Endothelial cell of umbilical vein (primary cell): Measurements from ENCODE around the gene LRRC14B. TPM values are rescaled to one million over a fixed set of nuclear protein-coding genes. Genes with fewer than 3 reads are reported as not detected.

ENCODE experiments used
- BruUV-seq: library from RNA; stranded (reverse); fragments of 400-500 nt; replicated peaks from 2 replicates; lab custom pipeline; 2021; lab: Mats Ljungman, UMichigan
- CTCF ChIA-PET: fragments of 300-600, 350-600 bp; sonication (Branson Sonifier 250); formaldehyde crosslinking; loops from one replicate; lab custom pipeline; 2021; ENCODE audit warnings: antibody characterized with exemption, inconsistent platforms; lab: Charles Lee
- POLR2A ChIA-PET: fragments of 300-600, 350-600 bp; sonication (Branson Sonifier 250); formaldehyde crosslinking; loops from one replicate; lab custom pipeline; 2021; ENCODE audit warnings: antibody characterized with exemption, inconsistent platforms; lab: Charles Lee
- DNase-seq: peaks from one replicate; pipeline ENCODE4 v3.0.0-alpha.2; 2011; ENCODE audit warnings: low read depth, low spot score
- FAIRE-seq: peaks from 2 replicates; lab custom pipeline; 2011; peaks lifted over from hg19 to GRCh38; lab: Jason Lieb, UNC
- H2AFZ ChIP-seq: 2 replicates; pipeline ENCODE4 v1.6.0; 2012; ENCODE audit warnings: low read depth, low read length, control low read depth, inconsistent platforms
- H3K27ac ChIP-seq: 2 replicates; pipeline ENCODE4 v1.5.1; 2011; ENCODE audit warnings: low read depth, mild to moderate bottlenecking, control low read depth, low read length, moderate library complexity; ENCODE audit not compliant: insufficient read depth
- H3K27me3 ChIP-seq, 2 experiments: 2 replicates each; pipeline versions ENCODE4 v1.6.0 to v1.6.1; 2011; ENCODE audit warnings: low read length in 2 of 2, mixed read lengths in 1 of 2; ENCODE audit not compliant: control insufficient read depth in 2 of 2, insufficient read depth in 2 of 2
- H3K36me3 ChIP-seq, 2 experiments: 2 replicates in 1 of 2; 3 replicates in 1 of 2; pipeline ENCODE4 v1.5.1; 2011; ENCODE audit warnings: low read length in 2 of 2, mild to moderate bottlenecking in 1 of 2, moderate library complexity in 1 of 2; ENCODE audit not compliant: control insufficient read depth in 2 of 2, insufficient read depth in 2 of 2; ENCODE audit errors: extremely low read depth in 1 of 2
- H3K4me1 ChIP-seq: 3 replicates; pipeline ENCODE4 v1.5.1; 2011; ENCODE audit warnings: mild to moderate bottlenecking, low read length; ENCODE audit not compliant: control insufficient read depth, insufficient read depth; ENCODE audit errors: extremely low read depth
- H3K4me2 ChIP-seq: 2 replicates; pipeline ENCODE4 v1.6.1; 2011; ENCODE audit warnings: low read length, control low read depth, mixed read lengths; ENCODE audit not compliant: insufficient read depth
- H3K4me3 ChIP-seq, 3 experiments: fragments of 200-600 bp in 1 of 3; sonication (generic), shearing (Covaris generic) in 1 of 3; replicated peaks in 1 of 3; 2 replicates each; pipeline ENCODE4 v1.5.1; 2011 to 2016; ENCODE audit warnings: control low read depth in 3 of 3, low read length in 3 of 3, mild to moderate bottlenecking in 2 of 3, inconsistent platforms in 1 of 3, low read depth in 1 of 3, moderate library complexity in 1 of 3; ENCODE audit not compliant: insufficient read depth in 1 of 3
- H3K79me2 ChIP-seq: 2 replicates; pipeline ENCODE4 v1.6.0; 2012; ENCODE audit warnings: low read length, inconsistent platforms; ENCODE audit not compliant: control insufficient read depth, insufficient read depth
- H3K9ac ChIP-seq: replicated peaks from 2 replicates; pipeline ENCODE3; 2011; ENCODE audit warnings: low read length, control low read depth; ENCODE audit not compliant: insufficient read depth; ENCODE audit errors: extremely low read depth
- H3K9me1 ChIP-seq: replicated peaks from 3 replicates; pipeline ENCODE4 v1.6.0; 2011; ENCODE audit warnings: mild to moderate bottlenecking, low read length; ENCODE audit not compliant: control insufficient read depth, insufficient read depth; ENCODE audit errors: extremely low read depth
- H3K9me3 ChIP-seq: replicated peaks from 2 replicates; pipeline ENCODE4 v1.5.1; 2012; ENCODE audit warnings: low read length, inconsistent platforms; ENCODE audit not compliant: control insufficient read depth, insufficient read depth
- H4K20me1 ChIP-seq: replicated peaks from 2 replicates; pipeline ENCODE3; 2011; ENCODE audit warnings: mild to moderate bottlenecking, low read length; ENCODE audit not compliant: control insufficient read depth, insufficient read depth; ENCODE audit errors: extremely low read depth
- CTCF ChIP-seq, 2 donors: IDR thresholded peaks; 1 replicate in 1 of 2; 2 replicates in 1 of 2; pipeline ENCODE4 v1.5.1; 2011; ENCODE audit warnings: low read length in 2 of 2, mild to moderate bottlenecking in 2 of 2, moderate library complexity in 2 of 2, control low read depth in 1 of 2, inconsistent platforms in 1 of 2, low read depth in 1 of 2; ENCODE audit not compliant: insufficient read depth in 1 of 2; ENCODE audit errors: extremely low read depth in 1 of 2
- EZH2 ChIP-seq: IDR thresholded peaks from 2 replicates; pipeline ENCODE4 v1.6.1; 2012; ENCODE audit warnings: borderline replicate concordance, low read depth, mild to moderate bottlenecking, moderate library complexity, low read length, inconsistent platforms; ENCODE audit not compliant: severe bottlenecking
- FOS ChIP-seq: IDR thresholded peaks from 2 replicates; pipeline ENCODE4 v1.6.1; 2011; ENCODE audit warnings: mild to moderate bottlenecking, low read length, moderate library complexity, borderline replicate concordance; ENCODE audit not compliant: insufficient read depth
- GATA2 ChIP-seq: IDR thresholded peaks from 2 replicates; pipeline ENCODE4 v1.7.0; 2011; ENCODE audit warnings: low read depth, mild to moderate bottlenecking, moderate library complexity, mixed read lengths, low read length; ENCODE audit not compliant: insufficient read length, insufficient read depth
- JUN ChIP-seq: IDR thresholded peaks from 2 replicates; pipeline ENCODE4 v1.6.1; 2011; ENCODE audit warnings: borderline replicate concordance, low read depth; ENCODE audit not compliant: insufficient read length, insufficient read depth
- MAX ChIP-seq: IDR thresholded peaks from 2 replicates; pipeline ENCODE4 v1.6.1; 2011; ENCODE audit not compliant: insufficient read depth, insufficient read length
- MYC ChIP-seq: IDR thresholded peaks from one replicate; pipeline ENCODE4 v1.6.1; 2011; ENCODE audit warnings: mild to moderate bottlenecking, low read depth, low read length
- POLR2A ChIP-seq: IDR thresholded peaks from 2 replicates; pipeline ENCODE4 v1.6.1; 2012; ENCODE audit warnings: low read depth, mild to moderate bottlenecking, control low read depth, low read length
- POLR2AphosphoS5 ChIP-seq: IDR thresholded peaks from 2 replicates; pipeline ENCODE4 v1.6.1; 2012; ENCODE audit warnings: low read depth, mild to moderate bottlenecking, control low read depth, low read length, moderate library complexity; ENCODE audit not compliant: insufficient read depth
- dilution Hi-C: fragments of 300-500 bp; cut with MboI; formaldehyde crosslinking; loops from one replicate; pipeline ENCODE4 v1.15.0; 2019; ENCODE audit warnings: low sequenced_read_pairs; ENCODE audit not compliant: extremely low pct_ligation_motif_present
- intact Hi-C: fragments of 100-400 bp; cut with micrococcal nuclease; formaldehyde crosslinking; loops from one replicate; pipeline ENCODE4 v1.10.0; 2022
- polyA plus RNA-seq, 4 experiments: library from polyadenylated mRNA; depleted of rRNA in 3 of 4; stranded (reverse) in 3 of 4; unstranded in 1 of 4; fragments of >200 nt; gene quantifications; 2 replicates each; pipeline versions ENCODE4 v1.2.1 to v1.2.3, GENCODE V29; 2011 to 2012; ENCODE audit warnings: missing spikeins in 1 of 4
- total RNA-seq: library from RNA; stranded (reverse); gene quantifications from 2 replicates; pipeline ENCODE4 v1.2.3, GENCODE V29; 2021

Gene LRRC14B
- total and polyA plus RNA-seq, 2 donors (not counting 3 experiments of a cell fraction or from before 2014, with no cell fraction given): not detected

- no peaks in the 10 kb centered on the region for H4K20me1 ChIP-seq
- H3K9ac ChIP-seq: no peak overlapping the region
- DNase-seq: no peak
- CTCF ChIA-PET: no interaction called here
- H3K4me2 ChIP-seq: no peak overlapping the region
- H3K4me3 ChIP-seq: no peak overlapping the region
- peaks cover 28% of the 10 kb centered on the region for H3K79me2 ChIP-seq
- BruUV-seq: no TSS peak
- peaks cover 27 to 48% of the 10 kb centered on the region in 2 experiments for H3K36me3 ChIP-seq
- POLR2A ChIA-PET: no interaction called here
- no peak overlapping the region for H2AFZ ChIP-seq
- intact Hi-C loops (no loop called here), dilution Hi-C loops (no loop called here)
- no peak for FAIRE-seq
- no peaks in the 10 kb centered on the region for H3K9me1 ChIP-seq
- TF ChIP-seq POLR2A (no peak), MAX (no peak)
- no peak overlapping the region for H3K27ac ChIP-seq
- H3K9me3 ChIP-seq: no peaks in the 10 kb centered on the region
- H3K4me1 ChIP-seq: peaks cover 2% of the 10 kb centered on the region
- H3K27me3 ChIP-seq: no peaks in the 10 kb centered on the region
These were observed 37.6 kb downstream of the LRRC14B start for GRCh38 chr5:228886-229285.

GRCh38 chr5:230711-231110, 39.4 kb downstream of the LRRC14B start:
- Histone ChIP-seq H3K4me1 (no peaks in the 10 kb centered on the region), H3K9ac (no peak overlapping the region), H4K20me1 (no peaks in the 10 kb centered on the region), H3K27me3 (no peaks in the 10 kb centered on the region), H3K79me2 (peaks cover 13% of the 10 kb centered on the region), H3K27ac (no peak overlapping the region), H3K9me1 (no peaks in the 10 kb centered on the region), H3K36me3 (peaks cover 21 to 46% of the 10 kb centered on the region in 2 experiments), H2AFZ (no peak overlapping the region), H3K9me3 (no peaks in the 10 kb centered on the region), H3K4me2 (no peak overlapping the region), H3K4me3 (no peak overlapping the region)
- BruUV-seq: no TSS peak
- FAIRE-seq: no peak
- ChIA-PET CTCF (no interaction called here), POLR2A (no interaction called here)
- dilution Hi-C loops: no loop called here
- TF ChIP-seq POLR2AphosphoS5 (no peak), EZH2 (no peak), JUN (no peak), GATA2 (no peak), POLR2A (no peak), CTCF (IDR thresholded peaks at IDR 0.05; ENCODE audit: extremely low read depth in 1 of 2, insufficient read depth in 1 of 2, low read depth in 1 of 2, low read length in 2 of 2) (no peak), MAX (no peak), MYC (no peak), FOS (no peak)
- DNase-seq: no peak
- intact Hi-C loops: no loop called here
